RWPE2 (cell line): Measurements from ENCODE around the gene ZMAT1.

Source experiments
- ATAC-seq: fragments of 200-7000 bp; cut with Tn5 transposase; 3 replicates; pipeline ENCODE4 v1.9.1; 2021; ENCODE audit warnings: low read depth
- DNase-seq: peaks from one replicate; pipeline ENCODE4 v3.0.0-alpha.2; 2020; ENCODE audit warnings: low spot score
- H3K27ac ChIP-seq: fragments of 450-650 bp; 2 replicates; pipeline ENCODE4 v1.5.1; 2017; ENCODE audit warnings: mild to moderate bottlenecking; ENCODE audit not compliant: poor library complexity, severe bottlenecking
- H3K27me3 ChIP-seq: fragments of 250-450 bp; sonication (Bioruptor Pico); 2 replicates; pipeline ENCODE4 v1.5.1; 2021; ENCODE audit warnings: mild to moderate bottlenecking, moderate library complexity; ENCODE audit not compliant: insufficient read depth, poor library complexity, severe bottlenecking
- H3K36me3 ChIP-seq: fragments of 250-450 bp; sonication (Bioruptor Pico); 2 replicates; pipeline ENCODE4 v1.5.1; 2020; ENCODE audit warnings: low read depth, mild to moderate bottlenecking, moderate library complexity
- H3K4me1 ChIP-seq: fragments of 250-450 bp; sonication (Bioruptor Pico); 2 replicates; pipeline ENCODE4 v1.5.1; 2021; ENCODE audit warnings: mild to moderate bottlenecking, moderate library complexity; ENCODE audit not compliant: insufficient read depth, poor library complexity, severe bottlenecking
- H3K4me3 ChIP-seq: fragments of 250-450 bp; sonication (Bioruptor Pico); 2 replicates; pipeline ENCODE4 v1.5.1; 2021; ENCODE audit warnings: mild to moderate bottlenecking, moderate library complexity; ENCODE audit not compliant: severe bottlenecking
- H3K9me3 ChIP-seq: fragments of 250-450 bp; sonication (Bioruptor Pico); 2 replicates; pipeline ENCODE4 v1.5.1; 2021; ENCODE audit warnings: mild to moderate bottlenecking, moderate library complexity; ENCODE audit not compliant: severe bottlenecking
- TF ChIP-seq, protein P1 (sequence below): fragments of 450-650 bp; IDR thresholded peaks from one replicate; pipeline ENCODE4 v1.5.1; 2017; ENCODE audit warnings: mild to moderate bottlenecking, moderate library complexity; ENCODE audit not compliant: poor library complexity, severe bottlenecking

ZMAT1 gene

DNA sequence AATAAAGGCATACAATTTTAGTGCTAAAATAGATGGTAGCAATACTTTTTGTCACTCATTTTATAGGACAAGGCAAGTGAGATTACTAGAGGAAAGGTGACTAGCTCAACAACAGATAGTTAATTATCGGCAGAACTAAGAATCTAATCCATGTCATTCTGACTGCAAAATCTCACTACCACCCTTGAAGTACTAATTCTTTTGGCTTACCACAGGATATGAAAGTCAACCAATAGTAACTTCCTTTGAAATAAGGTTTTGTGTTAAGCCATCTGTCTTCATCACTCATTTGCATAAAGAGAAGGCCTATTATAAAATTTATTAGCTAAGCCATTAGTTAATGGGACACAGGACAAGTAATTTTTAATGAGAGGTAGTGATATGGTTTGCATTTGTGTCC, 25.3 kb upstream of the ZMAT1 start:
- no peak overlapping the region for H3K27ac ChIP-seq
- no peak overlapping the region for H3K4me3 ChIP-seq
- no peak for DNase-seq
- no peak for ATAC-seq
- H3K27me3 ChIP-seq: no peaks in the 10 kb centered on the region
- H3K4me1 ChIP-seq: no peaks in the 10 kb centered on the region
- no peaks in the 10 kb centered on the region for H3K9me3 ChIP-seq
- TF ChIP-seq, protein P1, sequence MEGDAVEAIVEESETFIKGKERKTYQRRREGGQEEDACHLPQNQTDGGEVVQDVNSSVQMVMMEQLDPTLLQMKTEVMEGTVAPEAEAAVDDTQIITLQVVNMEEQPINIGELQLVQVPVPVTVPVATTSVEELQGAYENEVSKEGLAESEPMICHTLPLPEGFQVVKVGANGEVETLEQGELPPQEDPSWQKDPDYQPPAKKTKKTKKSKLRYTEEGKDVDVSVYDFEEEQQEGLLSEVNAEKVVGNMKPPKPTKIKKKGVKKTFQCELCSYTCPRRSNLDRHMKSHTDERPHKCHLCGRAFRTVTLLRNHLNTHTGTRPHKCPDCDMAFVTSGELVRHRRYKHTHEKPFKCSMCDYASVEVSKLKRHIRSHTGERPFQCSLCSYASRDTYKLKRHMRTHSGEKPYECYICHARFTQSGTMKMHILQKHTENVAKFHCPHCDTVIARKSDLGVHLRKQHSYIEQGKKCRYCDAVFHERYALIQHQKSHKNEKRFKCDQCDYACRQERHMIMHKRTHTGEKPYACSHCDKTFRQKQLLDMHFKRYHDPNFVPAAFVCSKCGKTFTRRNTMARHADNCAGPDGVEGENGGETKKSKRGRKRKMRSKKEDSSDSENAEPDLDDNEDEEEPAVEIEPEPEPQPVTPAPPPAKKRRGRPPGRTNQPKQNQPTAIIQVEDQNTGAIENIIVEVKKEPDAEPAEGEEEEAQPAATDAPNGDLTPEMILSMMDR: no peak
- no peaks in the 10 kb centered on the region for H3K36me3 ChIP-seq

DNA sequence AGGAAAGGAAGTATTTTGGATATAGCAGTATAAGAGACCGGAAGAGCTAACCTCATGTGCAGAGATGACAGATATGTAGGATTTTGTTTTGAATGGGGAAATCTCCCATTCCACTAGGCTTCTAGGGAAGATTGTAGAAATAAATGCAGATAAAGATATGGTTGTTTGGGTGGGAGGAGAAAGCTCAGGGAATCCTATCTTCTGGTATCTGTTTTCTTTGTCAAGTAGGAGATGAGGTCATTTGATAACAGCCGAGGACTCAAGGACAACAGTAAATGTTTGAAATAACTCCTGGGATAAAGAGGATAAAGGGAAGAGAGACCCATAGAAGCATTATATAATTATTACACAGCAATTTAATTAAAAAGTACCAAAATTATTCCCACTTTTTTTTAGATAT, 24.7 kb upstream of the ZMAT1 start:
- Histone ChIP-seq H3K27me3 (no peaks in the 10 kb centered on the region), H3K27ac (no peak overlapping the region), H3K36me3 (no peaks in the 10 kb centered on the region), H3K9me3 (no peaks in the 10 kb centered on the region), H3K4me3 (no peak overlapping the region), H3K4me1 (no peaks in the 10 kb centered on the region)
- ATAC-seq (no peak), DNase-seq (no peak)
- TF ChIP-seq, protein P1: no peak

DNA sequence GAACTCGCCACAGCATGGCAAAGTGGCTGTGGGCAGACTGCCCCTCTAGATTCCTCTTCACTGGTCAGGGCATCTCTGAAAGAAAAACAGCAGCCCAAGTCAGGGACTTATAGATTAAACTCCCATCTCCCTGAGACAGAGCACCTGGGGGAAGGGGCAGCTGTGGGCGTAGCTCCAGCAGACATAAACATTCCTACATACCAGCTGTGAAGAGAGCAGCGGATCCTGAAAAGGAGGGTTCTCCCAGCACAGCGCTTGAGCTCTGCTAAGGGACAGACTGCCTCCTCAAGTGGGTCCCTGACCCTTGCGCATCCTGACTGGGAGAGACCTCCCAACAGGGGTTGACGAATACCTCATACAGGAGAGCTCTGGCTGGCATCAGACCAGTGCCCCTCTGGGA, 18.8 kb upstream of the ZMAT1 start:
- ATAC-seq: no peak
- TF ChIP-seq, protein P1: no peak
- Histone ChIP-seq H3K9me3 (no peaks in the 10 kb centered on the region), H3K27me3 (no peaks in the 10 kb centered on the region), H3K27ac (no peak overlapping the region), H3K4me1 (no peaks in the 10 kb centered on the region), H3K4me3 (no peak overlapping the region), H3K36me3 (no peaks in the 10 kb centered on the region)
- no peak for DNase-seq

DNA sequence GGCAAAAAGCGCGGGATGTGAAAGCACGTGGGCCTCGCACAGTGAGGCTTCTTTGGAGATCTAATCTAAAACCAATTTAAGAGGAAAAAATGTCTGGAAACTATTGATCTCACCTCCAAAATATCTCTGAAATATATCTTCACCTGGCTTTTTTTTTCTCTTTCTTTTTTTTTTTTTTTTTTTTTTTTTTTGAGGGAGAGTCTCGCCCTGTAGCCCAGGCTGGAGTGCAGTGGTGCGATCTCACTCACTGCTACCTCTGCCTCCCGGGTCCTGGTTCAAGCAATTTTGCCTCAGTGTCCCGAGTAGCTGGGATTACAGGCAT, 383 bp upstream of the ZMAT1 start:
- H3K27me3 ChIP-seq: no peaks in the 10 kb centered on the region

DNA sequence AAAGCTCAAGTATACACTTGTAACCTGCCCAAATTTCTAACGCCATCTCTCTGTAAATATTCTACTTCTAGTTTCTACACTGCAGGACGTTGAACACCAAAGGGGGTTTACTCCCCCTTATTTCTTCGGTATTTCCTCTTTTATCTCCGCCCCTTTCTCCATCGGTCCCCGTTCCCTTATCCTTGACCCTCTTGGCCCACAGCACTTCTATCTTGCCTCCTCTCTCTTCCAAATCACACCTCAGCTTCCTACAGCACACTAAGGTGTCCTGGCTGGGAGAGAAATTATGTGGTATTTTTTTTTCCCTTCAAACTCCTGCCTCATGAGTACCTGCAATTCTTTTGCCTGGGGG, 715 bp downstream of the ZMAT1 start:
- Histone ChIP-seq H3K4me1 (no peaks in the 10 kb centered on the region), H3K9me3 (no peaks in the 10 kb centered on the region), H3K27me3 (no peaks in the 10 kb centered on the region), H3K27ac (no peak overlapping the region), H3K36me3 (no peaks in the 10 kb centered on the region), H3K4me3 (peak overlapping the region; percentile 39)
- no peak for ATAC-seq
- no peak for DNase-seq
- TF ChIP-seq, protein P1: no peak

More for the DNA sequence above, 383 bp upstream of the ZMAT1 start:
- no peaks in the 10 kb centered on the region for H3K9me3 ChIP-seq
- ATAC-seq: no peak
- DNase-seq: no peak
- no peak overlapping the region for H3K27ac ChIP-seq
- no peaks in the 10 kb centered on the region for H3K4me1 ChIP-seq
- no peaks in the 10 kb centered on the region for H3K36me3 ChIP-seq
- TF ChIP-seq, protein P1: no peak
- peak overlapping the region; percentile 39 for H3K4me3 ChIP-seq
